Measurements from ENCODE around the gene CCL22.

GRCh38 chr16:57345021-57345420 is 13.6 kb upstream of the CCL22 start:
- TF ChIP-seq EZH2 (IDR thresholded peaks at IDR 0.05) (no peak), POLR2AphosphoS5 (IDR thresholded peaks at IDR 0.05; ENCODE audit: borderline replicate concordance, low read depth, low read length) (no peak)
